GM21576 (cell line): Measurements from ENCODE around the gene ZNF710.
A peak's percentile ranks its signal among the peaks of the same experiment; 100 is the strongest.

Source experiments
- ATAC-seq: cut with Tn5 transposase; IDR thresholded peaks from one replicate; pipeline ENCODE4 v1.9.1; 2021; ENCODE audit warnings: mild to moderate bottlenecking, moderate library complexity; ENCODE audit not compliant: unreplicated experiment

ZNF710 gene

DNA sequence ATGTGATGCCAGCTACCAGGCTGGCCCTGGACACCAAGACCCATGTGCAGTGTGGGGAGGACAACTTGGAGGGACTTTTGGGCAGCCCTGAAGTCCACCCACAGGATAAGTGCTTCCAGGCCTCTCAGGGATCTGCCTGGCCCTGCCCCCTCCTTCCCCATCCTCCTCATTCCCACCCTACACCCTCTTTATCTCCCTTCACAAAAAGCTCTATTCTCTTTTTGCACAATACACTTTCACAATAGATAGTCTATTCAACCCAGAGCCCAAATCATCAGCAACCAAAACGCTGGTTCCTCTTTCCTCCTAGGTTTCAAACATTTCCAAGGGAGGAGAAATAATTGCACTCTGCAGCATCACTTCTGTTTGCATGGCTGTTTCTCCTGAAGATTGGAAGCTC, 7.8 kb upstream of the ZNF710 start:
- ATAC-seq = no peak

DNA sequence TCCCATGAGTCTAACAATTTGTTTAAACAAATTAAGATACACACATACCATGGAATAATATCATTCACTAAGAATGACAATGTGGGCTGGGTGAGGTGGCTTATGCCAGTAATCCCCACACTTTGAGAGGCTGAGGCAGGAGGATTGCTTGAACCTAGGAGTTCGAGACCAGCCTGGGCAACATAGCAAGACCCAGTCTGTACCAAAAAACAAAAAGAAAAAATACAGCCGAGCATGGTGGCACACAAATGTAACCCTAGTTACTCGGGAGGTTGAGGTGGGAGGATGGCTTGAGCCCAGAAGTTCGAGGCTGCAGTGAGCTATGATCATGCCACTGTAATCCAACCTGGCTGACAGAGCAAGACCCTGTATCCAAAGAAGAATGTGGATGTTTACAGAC, 4.0 kb upstream of the ZNF710 start:
- no peak for ATAC-seq

DNA sequence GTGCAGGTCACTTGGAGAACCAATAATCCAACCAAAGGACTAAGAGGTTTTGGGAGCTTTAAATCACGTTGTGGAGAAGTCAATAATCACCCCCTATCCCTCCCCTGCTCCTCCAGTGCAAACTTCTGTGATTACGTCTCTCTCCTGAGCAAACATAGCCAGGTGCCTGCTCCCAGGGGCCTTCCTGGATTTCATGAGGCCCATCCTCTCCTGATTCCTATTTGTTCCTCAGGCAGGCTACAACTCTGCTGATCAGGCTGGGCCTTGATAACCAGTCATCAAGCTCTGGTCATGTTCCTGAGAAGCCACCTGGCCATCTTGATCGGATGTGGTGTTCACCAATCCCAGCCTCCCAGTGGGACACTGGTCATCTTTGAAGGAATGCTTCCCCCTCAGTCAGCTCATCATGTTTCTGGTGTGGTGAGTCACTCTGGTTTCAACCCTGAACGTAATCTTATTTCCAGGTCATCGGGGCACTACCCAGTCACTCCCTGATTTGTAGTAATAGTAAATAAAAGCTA, 2.9 kb upstream of the ZNF710 start:
- ATAC-seq = no peak

DNA sequence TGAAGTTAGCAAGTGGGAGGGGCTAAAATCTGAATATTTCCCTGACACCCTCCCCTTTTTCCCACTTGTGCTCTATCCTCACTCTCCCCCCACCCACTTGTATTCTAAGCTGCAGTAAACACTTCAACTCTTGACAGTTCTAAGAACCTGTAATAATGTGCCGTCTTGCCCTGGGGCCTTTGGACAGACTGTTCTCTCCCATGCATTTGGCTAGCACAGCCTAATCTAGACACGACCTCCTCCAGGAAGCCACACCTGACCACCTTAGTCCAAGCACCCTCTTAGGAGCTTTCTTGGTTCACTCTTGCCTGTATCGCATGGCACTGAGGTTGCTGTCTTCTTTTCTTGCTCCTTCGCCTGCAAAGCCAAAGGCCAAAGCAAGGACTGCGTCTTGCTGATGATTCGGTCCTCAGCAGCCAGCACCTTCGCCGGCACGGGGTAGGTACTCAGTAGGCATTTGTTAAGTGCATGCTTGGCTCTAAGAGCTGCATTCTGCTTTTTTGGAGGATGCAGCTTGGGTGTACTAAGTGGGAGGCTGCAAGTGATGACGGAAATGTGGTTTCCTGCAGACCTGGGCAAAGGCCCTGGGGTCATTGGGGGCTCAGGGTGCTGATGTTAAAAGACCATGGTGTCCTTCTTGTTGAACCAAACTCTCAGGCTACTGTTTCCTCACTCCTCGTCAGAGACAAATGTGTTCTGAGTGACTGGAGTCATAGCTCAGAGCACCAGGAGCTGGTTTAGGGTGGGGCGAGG, 2.0 kb upstream of the ZNF710 start:
- ATAC-seq = no peak

DNA sequence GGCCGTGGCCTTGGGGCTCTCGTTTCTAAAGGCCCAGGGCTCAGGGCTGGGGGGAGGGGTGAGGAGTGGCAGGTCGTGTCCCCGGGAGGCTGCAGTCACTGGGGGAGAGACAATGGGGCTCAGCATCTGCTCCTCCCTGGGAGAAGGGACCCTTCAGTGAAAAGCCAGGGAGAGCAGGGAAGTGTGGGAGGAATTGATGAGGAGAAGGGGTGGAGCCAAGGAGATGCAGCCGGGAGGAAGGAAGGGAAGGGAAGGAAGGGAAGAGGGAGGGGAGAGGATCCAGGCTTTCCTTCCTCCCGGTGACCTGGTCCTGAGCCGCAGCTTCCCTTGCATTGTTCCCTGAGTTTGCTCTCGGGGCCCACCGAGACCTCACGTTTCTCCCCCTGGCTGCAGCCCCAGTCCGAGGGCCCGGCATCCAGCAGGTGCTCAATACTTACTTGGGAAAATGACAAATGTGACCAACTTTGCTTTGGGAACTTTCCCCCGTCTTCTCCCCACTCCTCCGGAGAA, 1.4 kb upstream of the ZNF710 start:
- no peak for ATAC-seq

DNA sequence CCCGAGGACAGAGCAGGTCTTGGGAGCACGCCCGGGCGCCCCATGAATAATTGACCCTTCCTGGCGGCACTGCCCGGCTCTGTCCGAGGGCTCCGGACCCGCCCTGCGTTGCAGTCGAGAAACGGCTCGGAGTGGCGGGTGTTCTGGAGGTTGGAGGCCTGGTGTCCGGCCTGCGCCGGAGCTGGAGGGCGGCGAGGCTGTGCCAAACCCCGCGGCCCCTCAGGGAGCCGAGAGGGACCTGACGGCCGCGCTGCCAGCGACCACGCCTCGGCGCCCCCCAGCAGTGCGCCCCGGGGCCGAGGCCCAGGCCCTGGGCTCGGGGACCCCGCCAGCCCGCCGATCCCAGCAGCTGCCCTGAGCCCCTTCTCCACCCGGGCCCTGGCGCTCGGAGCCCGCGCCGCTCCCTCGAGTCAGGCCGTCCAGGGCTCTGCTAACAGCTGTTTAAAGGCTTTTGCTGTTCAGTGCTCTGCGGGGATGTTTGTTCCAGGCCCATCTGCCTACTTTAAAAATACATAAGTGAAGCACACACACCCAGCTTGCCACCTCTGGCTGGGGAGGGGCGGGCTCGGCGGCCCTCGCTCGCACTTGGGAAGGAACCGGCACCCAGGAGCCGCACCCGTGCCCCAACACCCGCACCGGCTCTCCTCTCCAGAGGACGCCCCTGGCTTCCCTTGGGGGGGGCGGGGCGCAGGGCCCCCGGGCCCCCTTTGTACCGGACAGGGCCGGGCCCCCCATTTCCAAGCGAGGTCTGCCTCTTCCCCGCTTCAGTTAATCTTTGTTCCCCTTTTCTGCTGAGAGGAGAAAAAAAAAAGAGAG, 730 bp upstream of the ZNF710 start:
- ATAC-seq = no peak

DNA sequence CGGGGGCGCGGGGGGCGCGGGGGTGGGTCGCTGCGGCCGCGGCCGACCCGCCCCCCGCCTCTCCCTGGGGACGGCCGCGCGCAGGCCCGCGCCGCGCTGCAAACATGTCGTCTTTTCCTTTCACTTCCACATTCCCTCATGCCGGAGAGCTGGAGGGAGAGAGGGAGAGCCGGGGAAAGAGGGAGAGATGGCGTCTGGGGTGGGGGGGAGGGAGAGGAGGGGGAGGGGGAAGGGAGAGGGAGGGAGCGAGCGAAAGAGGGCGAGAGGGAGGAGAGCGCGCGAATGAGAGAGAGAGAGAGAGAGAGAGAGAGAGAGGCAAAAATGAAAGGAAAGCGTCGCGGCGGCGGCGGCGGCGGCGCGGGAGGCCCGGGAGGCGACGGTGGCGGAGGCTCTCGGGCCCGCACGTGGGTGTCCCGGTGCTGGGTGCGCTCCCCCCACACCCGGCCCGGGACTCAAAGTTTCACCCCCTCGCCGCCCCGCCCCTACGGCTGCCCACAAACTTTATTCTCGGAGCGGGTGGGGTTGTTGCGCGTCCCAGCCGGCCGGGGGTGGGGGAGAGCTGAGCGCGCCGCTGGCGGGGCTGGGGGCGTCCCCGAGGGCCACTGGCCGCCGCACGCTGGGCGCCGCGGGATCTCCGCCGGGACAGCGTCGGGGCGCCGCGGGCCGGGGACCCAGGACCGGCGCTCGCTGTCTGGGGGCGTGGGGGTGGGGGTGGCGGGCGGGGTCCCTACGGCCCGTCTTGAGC, 731 bp downstream of the ZNF710 start:
- ATAC-seq = peak; percentile 32

DNA sequence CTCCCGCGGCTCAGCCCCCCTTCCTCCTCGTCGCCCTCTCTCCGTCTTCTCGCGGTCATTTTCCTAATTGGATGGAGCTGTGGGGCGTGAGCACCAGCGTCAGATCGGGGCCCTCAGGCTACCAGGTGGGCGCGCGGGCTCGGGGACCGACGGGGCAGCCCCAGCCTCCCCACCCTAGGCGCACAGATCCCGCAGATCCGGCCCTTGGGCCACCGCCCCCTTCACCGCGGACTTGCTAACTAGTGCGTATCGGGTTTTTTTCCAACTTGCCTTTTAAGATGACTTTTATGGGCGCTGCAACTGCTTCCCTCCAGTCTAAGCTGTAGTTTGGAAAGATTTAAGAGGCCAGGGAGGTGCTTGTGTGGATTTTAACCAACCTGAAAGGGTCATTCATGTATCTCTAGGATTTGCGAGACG, 1.3 kb downstream of the ZNF710 start:
- peak; percentile 31 for ATAC-seq

DNA sequence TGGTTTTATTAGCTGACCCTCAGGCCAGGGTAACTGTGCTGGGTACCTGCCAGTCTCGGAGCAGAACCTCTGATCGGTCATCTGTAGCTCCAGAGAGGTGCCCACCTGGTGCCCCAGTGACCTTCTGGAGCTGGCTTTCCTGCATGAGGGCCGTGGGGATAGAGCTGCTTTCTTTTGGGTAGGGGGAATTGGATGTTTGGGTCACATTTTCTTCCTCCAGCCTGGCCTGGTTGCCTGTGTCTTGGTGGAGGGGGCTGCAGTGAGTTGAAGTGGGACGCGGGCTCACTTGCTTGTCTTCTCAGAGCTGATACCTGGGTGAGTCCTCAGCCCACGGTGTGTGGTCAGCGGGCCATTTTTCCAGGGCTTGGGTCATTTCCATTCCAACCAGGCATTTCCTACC, 2.6 kb downstream of the ZNF710 start:
- ATAC-seq = no peak

DNA sequence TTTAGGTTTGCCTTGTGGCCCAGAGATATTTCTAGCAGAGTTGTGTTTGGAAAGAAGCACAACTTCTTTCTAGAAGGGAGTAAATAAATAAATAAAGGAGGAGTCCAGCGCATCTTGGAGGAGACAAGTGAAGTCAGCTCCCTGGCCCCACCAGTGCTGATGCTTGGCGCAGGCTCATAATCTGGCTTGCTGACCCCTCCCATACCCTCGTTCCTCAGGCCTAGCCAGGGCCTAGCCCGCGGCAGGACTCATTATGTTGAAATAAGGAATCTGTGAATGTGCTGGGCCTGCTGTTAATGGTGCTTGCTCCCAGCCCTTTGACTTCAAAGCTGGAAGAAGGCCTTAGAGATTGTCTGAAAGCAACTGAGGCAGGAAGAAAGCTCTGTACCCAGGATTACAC, 3.1 kb downstream of the ZNF710 start:
- ATAC-seq = no peak

DNA sequence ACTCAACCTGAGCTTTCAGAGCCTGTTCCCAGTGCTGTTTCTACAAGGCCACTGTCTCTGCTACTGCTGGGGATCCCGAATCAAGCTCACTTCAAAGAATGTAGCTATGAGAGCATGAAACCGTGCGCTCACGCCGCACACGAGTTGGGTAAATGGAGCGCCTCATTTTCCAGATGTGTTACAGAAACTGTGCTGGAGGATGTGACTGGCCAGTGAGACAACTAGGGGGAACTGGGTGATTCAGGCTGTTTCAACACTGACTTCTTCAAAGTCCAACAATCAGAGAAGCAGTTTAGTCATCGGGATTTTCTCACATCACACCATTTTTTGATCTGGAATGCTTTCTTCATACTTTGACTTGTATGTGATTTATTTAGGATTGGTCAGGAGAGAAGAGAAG, 3.5 kb downstream of the ZNF710 start:
- no peak for ATAC-seq

DNA sequence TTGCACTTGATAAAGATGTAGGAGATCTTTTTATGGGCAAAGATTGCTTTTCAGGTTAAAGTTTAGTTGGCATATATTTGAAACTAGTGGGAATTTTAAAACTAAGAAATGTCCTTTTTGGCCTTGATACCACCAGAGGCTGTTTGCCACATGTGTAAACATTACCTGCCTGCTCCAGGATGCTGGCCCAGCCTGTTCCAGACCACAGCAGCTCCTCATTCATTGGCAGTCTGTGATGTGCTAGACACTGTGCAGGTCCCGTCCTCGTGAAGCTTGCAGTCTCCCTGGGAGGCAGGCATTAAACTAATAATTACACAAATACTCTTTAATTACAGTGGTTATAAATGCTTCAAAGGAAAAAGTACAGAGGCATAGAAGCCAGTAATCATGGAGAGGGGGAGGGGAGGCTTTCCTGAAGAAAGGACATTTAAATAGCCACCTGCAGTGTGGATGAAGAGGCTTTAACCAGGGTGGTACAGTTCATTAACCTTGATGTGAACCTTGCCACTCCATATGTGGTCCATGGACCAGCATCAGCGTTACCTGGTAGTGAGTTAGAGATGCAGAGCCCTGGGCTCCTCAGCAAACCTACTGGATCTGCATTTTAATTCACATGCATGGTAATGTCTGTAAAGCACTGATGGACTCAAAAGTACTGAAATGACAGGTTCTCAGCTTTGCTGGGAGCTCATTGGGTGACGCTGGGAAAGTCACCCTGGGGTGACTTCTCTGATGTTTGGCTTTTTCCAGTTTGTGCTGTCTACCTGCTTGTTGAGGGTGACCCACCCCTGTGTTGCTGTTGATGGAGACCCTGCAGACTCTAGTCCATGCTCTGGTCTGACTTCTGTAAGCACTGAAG, 5.3 kb downstream of the ZNF710 start:
- no peak for ATAC-seq

DNA sequence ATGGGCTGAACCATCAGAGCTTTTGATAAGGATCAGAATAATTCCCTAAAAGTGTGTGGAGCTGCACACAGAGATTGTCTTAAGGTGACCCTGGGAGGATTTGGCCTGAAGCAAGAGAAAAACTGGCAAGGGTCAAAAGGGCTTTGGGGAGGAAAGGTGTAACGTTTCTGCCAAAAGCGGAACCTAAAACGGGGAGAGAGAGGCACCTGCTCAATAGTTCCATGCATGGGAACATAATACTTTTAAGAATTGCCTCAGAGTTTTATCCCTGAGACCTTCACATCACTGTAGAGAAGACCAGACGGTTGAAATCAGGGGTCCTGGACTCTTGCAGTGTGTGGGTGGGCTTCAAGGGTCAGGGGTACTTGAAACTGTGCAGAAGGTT, 5.9 kb downstream of the ZNF710 start:
- no peak for ATAC-seq

DNA sequence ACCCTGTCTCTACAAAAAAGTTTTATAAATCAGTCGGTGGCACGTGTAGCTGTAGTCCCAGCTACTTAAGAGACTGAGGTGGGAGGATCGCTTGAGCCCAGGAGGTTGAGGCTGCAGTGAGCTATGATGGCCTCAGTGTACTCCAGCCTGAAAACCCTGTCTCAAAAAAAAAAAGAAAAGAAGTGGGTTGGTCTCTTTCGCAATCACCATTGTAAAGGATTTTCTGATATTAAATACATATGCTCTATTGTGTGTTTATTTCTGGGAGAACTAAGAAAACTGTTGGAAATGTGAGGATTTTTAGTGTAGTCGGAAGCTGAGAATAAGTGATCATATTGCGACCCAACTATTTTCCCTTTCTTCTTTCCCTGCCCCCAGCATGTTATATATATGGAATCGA, 7.5 kb downstream of the ZNF710 start:
- ATAC-seq = no peak

DNA sequence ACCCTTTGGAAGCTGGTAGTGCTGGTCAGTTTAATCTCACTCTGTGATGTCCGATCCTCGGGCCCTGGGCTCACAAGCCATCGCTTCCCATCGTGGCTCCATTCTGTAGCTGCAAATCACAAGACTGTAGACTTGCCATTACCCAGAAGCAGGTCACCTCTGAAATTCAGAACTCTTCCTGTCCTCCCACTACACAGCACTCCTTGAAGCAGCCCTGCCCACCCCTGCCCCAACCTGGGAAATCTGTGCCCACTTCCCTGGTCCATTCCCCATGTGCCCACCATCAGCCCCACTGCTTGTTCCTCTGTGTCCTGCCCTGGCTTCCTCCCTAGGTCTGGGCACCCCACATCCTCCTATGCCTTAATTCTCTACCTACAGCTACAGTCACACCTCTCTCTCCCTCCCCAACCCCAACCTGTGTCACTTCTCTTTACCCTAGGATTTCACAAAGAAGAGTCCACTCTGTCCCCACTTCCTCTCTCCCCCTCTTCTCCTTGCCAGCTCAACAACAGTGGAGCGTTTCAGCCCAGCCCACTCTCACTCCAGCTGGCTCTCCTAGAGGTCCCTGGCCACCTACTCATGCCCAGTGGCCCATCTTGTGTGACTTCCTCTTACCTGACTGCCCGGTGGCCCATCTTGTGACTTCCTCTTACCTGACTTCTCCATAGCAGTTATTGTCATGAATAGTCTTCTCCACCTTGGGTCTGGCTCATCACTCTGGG, 8.3 kb downstream of the ZNF710 start:
- ATAC-seq = no peak

DNA sequence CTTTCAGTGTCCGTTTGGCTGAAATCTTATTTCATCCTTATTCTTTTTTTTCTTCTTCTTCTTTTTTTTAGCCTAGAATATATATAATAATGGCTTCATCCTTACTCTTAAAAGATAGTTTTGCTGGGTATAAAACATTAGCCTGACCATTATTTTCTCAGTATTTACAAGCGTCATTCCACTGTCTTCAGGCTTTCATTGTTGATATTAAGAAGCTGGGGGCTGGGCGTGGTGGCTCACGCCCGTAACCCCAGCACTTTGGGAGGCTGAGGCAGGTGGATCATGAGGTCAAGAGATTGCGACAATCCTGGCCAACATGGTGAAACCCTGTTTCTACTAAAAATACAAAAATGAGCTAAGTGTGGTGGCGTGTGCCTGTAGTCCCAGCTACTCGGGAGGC, 10.6 kb downstream of the ZNF710 start:
- no peak for ATAC-seq

DNA sequence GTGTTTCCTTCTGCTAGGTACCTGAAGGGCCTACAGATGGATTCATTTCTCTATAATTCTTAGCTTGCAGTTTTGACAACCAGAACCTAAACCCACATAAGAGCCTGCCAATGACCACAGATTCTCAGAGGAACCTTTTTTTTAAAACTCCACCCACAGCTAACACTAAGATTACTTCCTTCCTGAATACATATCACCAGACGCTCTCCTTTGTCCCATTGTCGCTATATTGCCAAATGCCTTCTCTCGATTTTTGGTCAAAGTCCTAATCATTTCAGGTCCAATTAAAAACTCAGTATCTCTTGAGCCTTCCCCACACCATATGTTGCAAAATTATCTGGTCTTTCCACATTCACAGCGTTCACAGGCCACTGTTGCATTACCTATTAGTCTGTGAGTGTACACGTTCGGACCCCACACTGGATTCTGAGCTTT, 12.4 kb downstream of the ZNF710 start:
- ATAC-seq = no peak

DNA sequence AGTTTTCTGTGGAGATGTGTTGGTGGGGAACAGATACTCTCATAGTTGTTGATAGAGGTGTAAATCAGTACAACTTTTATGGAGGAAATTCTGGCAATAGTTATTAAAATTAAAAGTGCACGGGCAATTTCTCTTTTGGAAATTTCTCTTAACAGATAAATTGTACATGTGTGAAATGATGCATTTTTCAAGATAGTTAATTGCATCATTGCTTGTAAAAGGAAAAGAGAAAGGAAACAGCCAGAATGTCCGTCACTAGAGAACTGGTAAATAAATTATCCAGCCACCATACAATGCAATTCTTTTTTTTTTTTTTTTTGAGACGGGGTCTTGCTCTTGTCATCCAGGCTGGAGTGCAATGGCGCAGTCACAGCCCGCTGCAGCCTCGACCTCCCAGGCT, 14.2 kb downstream of the ZNF710 start:
- no peak for ATAC-seq

DNA sequence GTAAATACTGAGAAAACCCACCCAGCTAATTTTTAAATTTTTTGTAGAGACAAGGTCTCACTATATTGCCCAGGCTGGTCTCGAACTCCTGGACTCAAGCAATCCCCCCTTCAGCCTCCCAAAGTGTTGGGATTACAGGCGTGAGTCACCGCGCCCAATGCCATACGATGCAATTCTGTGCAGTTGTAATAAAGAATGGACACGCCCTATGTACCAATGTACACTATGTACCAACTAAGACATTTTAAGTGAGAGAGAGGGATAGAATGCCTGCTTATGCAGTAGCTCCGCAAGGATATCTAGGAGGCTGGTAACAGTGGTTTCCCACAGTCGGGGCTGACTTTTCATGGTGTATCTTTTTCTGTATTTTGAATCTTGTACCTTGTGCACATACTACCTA, 14.6 kb downstream of the ZNF710 start:
- ATAC-seq = no peak

DNA sequence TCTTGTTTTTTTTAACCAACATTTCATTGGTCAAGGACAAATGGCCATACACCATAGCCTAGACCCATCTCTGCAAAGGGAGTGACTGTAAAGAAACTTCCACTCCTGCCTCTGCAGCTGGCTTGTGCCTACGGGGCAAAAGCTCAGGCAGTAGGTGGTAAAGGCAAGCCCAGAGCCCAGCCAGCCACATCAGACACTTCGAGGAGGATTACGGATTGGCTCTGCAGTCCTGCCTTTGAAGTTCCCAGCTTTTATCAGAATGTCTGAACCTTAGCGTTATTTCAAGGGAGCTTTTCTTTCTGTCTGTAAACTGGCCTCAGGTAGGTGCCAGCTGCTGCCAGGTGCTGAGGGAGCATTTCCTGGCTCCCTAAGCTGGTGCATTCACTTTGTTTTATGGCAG, 15.6 kb downstream of the ZNF710 start:
- no peak for ATAC-seq
